Measurements from ENCODE around the gene UBE2E3.

GRCh38 chr2:180987146-180987545, 6.7 kb downstream of the UBE2E3 start:
- TF ChIP-seq, protein P1, sequence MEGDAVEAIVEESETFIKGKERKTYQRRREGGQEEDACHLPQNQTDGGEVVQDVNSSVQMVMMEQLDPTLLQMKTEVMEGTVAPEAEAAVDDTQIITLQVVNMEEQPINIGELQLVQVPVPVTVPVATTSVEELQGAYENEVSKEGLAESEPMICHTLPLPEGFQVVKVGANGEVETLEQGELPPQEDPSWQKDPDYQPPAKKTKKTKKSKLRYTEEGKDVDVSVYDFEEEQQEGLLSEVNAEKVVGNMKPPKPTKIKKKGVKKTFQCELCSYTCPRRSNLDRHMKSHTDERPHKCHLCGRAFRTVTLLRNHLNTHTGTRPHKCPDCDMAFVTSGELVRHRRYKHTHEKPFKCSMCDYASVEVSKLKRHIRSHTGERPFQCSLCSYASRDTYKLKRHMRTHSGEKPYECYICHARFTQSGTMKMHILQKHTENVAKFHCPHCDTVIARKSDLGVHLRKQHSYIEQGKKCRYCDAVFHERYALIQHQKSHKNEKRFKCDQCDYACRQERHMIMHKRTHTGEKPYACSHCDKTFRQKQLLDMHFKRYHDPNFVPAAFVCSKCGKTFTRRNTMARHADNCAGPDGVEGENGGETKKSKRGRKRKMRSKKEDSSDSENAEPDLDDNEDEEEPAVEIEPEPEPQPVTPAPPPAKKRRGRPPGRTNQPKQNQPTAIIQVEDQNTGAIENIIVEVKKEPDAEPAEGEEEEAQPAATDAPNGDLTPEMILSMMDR (IDR thresholded peaks at IDR 0.05; ENCODE audit: low read depth, low read length): no peak
- TF ChIP-seq EZH2phosphoT487 (IDR thresholded peaks at IDR 0.05; ENCODE audit: low read depth): no peak
